SH-SY5Y (cell line): Measurements from ENCODE around the gene IARS1.

Source experiments
- GATA2 ChIP-seq: IDR thresholded peaks from 2 replicates; pipeline ENCODE4 v1.6.1; 2011; ENCODE audit warnings: mild to moderate bottlenecking, low read depth, low read length
- GATA3 ChIP-seq: IDR thresholded peaks from 2 replicates; pipeline ENCODE4 v1.6.1; 2011; ENCODE audit warnings: low read depth, mild to moderate bottlenecking, low read length, moderate library complexity

GRCh38 chr9:92312887-92313623 lies 19.6 kb upstream of the IARS1 start:
- TF ChIP-seq GATA2 = no peak
- TF ChIP-seq GATA3 = no peak
